Measurements from ENCODE around the gene CRYAB.

- TF ChIP-seq, protein P1, sequence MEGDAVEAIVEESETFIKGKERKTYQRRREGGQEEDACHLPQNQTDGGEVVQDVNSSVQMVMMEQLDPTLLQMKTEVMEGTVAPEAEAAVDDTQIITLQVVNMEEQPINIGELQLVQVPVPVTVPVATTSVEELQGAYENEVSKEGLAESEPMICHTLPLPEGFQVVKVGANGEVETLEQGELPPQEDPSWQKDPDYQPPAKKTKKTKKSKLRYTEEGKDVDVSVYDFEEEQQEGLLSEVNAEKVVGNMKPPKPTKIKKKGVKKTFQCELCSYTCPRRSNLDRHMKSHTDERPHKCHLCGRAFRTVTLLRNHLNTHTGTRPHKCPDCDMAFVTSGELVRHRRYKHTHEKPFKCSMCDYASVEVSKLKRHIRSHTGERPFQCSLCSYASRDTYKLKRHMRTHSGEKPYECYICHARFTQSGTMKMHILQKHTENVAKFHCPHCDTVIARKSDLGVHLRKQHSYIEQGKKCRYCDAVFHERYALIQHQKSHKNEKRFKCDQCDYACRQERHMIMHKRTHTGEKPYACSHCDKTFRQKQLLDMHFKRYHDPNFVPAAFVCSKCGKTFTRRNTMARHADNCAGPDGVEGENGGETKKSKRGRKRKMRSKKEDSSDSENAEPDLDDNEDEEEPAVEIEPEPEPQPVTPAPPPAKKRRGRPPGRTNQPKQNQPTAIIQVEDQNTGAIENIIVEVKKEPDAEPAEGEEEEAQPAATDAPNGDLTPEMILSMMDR (IDR thresholded peaks at IDR 0.05) = no peak
- TF ChIP-seq POLR2A (IDR thresholded peaks at IDR 0.05) = no peak
- TF ChIP-seq EP300 (IDR thresholded peaks at IDR 0.05) = no peak
Observed at GRCh38 chr11:111910676-111911562, 651 bp downstream of the CRYAB start.

Data from ovary (tissue), 3 donors.